ENCODE measurements around the gene TTC9. TPM values are rescaled to one million over a fixed set of nuclear protein-coding genes. Genes with fewer than 3 reads are reported as not detected.

The TTC9 gene
- total and polyA plus RNA-seq, 9 of the 15 experiments (the other 6 are each of a cell fraction or from before 2014, with no cell fraction given): 0.07 TPM; not detected in 8

GRCh38 chr14:70666361-70666686 is 24.6 kb downstream of the TTC9 start (continued):
- no peak for TF ChIP-seq ZBTB33 (CRISPR knock-in tag; IDR thresholded peaks at IDR 0.05)
- TF ChIP-seq FIP1L1 (IDR thresholded peaks at IDR 0.05; ENCODE audit: low read depth, low read length, poor library complexity, severe bottlenecking): no peak
- TF ChIP-seq ARNT (IDR thresholded peaks at IDR 0.05): no peak
- TF ChIP-seq ZBTB49 (CRISPR knock-in tag; IDR thresholded peaks at IDR 0.05; ENCODE audit: borderline replicate concordance): no peak
- TF ChIP-seq MEF2D (tag; conservative IDR thresholded peaks at IDR 0.05; ENCODE audit: low read depth): no peak
- TF ChIP-seq HDGF (IDR thresholded peaks at IDR 0.05): no peak
- no peak for TF ChIP-seq GTF2B (IDR thresholded peaks at IDR 0.05; ENCODE audit: extremely low read depth, insufficient read length)
- no peak for TF ChIP-seq JUND (IDR thresholded peaks at IDR 0.05; ENCODE audit: borderline replicate concordance, low read depth, low read length)
- TF ChIP-seq JUND (tag; IDR thresholded peaks at IDR 0.05; ENCODE audit: borderline replicate concordance, low read depth, low read length): no peak
- TF ChIP-seq BRF1 (IDR thresholded peaks at IDR 0.05; ENCODE audit: borderline replicate concordance, extremely low read depth, insufficient read length): no peak
- TF ChIP-seq IRF1 (CRISPR knock-in tag; IDR thresholded peaks at IDR 0.05; ENCODE audit: borderline replicate concordance): no peak
- TF ChIP-seq SREBF1 (IDR thresholded peaks at IDR 0.05; ENCODE audit: borderline replicate concordance, low read depth, low read length): no peak
- no peak for TF ChIP-seq KLF6 (CRISPR knock-in tag; IDR thresholded peaks at IDR 0.05; ENCODE audit: borderline replicate concordance)
- no peak for TF ChIP-seq ZNF124 (CRISPR knock-in tag; IDR thresholded peaks at IDR 0.05)
- TF ChIP-seq BRD4 (IDR thresholded peaks at IDR 0.05): no peak
- no peak for TF ChIP-seq ELK3 (CRISPR knock-in tag; IDR thresholded peaks at IDR 0.05)
